Measurements from ENCODE around the gene IMMP2L.

DNA sequence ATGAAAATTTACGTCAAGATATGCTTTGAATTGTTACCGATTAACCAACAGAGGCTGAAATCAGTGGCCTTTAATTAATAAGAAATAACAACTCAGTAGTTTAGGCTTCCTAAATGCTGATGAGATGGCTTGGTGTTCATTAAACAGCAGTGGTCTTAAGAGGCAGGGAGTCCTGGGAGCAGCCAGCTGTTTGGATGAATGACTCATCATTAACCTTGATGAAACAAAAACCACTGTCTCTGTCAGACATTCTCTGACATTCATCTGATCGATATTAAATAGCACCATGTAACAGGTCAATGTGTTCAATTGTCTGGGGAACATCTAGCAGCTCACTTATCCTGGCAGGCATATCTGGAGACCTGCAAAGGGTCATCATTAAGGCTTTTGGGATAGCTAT lies 705.6 kb downstream of the IMMP2L start:
- TF ChIP-seq, protein P1, sequence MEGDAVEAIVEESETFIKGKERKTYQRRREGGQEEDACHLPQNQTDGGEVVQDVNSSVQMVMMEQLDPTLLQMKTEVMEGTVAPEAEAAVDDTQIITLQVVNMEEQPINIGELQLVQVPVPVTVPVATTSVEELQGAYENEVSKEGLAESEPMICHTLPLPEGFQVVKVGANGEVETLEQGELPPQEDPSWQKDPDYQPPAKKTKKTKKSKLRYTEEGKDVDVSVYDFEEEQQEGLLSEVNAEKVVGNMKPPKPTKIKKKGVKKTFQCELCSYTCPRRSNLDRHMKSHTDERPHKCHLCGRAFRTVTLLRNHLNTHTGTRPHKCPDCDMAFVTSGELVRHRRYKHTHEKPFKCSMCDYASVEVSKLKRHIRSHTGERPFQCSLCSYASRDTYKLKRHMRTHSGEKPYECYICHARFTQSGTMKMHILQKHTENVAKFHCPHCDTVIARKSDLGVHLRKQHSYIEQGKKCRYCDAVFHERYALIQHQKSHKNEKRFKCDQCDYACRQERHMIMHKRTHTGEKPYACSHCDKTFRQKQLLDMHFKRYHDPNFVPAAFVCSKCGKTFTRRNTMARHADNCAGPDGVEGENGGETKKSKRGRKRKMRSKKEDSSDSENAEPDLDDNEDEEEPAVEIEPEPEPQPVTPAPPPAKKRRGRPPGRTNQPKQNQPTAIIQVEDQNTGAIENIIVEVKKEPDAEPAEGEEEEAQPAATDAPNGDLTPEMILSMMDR (conservative IDR thresholded peaks at IDR 0.05; ENCODE audit: low read depth, low read length) = no peak
- TF ChIP-seq EZH2 (IDR thresholded peaks at IDR 0.05; ENCODE audit: low read length, unreplicated experiment) = no peak
